ENCODE measurements around the gene KIF2C.
"Not testable (repeated sequence)": the region's sequence is repeated elsewhere in the genome, so short reads cannot be mapped to it uniquely, and the experiment has no call there.

The KIF2C gene

DNA sequence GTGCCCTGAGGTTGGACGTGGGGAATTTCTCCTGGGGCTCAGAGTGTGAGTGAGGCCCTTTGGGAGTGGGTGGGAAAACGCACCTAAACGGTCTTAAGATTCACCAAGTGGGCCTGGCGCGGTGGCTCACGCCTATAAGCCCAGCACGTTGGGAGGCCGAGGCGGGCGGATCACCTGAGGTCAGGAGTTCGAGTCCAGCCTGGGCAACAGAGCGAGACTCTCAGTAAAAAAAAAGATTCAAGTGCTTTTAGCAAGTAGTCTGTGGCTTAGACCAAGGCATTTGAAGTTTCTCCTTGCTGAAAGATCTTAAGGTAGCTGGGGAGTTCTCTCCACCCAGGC is 37.1 kb downstream of the KIF2C start:
- no peak for DNase-seq

DNA sequence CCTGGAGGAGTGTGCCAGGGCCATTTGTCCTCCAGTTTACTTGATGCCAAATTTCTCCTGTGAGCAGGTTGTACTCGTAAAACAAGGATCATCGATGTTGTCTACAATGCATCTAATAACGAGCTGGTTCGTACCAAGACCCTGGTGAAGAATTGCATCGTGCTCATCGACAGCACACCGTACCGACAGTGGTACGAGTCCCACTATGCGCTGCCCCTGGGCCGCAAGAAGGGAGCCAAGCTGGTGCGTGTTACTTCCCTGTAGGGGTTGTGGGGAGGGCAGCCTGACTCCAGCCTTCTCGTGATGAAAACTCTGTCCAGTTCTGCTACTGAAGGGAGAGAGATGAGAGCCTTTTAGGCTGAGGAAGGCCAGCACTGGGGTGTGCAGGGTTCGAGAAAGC is 37.9 kb downstream of the KIF2C start:
- DNase-seq, result no peak

DNA sequence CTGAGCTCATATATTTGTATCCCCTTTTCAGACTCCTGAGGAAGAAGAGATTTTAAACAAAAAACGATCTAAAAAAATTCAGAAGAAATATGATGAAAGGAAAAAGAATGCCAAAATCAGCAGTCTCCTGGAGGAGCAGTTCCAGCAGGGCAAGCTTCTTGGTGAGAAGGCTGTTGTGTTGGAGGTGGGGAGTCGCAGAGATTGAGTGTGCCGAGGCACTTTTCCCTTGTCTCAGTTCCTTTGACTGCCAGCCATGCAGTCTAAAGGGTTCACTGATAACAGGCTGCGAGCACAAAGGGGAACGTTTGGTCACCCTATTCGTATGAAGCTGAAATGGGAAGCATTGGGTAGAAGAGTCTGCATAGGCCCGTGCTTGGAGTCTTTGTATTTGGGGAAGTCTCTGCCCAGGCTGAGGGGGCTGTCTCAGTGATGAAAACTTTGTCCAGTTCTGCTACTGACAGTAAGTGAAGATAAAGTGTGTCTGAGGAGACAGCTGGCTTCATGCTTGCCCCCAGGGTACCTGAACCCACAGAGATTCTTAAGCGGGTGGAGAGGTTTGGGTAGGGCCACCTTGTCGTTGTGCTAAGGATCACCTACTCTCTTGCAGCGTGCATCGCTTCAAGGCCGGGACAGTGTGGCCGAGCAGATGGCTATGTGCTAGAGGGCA is 38.5 kb downstream of the KIF2C start:
- no peak for DNase-seq

DNA sequence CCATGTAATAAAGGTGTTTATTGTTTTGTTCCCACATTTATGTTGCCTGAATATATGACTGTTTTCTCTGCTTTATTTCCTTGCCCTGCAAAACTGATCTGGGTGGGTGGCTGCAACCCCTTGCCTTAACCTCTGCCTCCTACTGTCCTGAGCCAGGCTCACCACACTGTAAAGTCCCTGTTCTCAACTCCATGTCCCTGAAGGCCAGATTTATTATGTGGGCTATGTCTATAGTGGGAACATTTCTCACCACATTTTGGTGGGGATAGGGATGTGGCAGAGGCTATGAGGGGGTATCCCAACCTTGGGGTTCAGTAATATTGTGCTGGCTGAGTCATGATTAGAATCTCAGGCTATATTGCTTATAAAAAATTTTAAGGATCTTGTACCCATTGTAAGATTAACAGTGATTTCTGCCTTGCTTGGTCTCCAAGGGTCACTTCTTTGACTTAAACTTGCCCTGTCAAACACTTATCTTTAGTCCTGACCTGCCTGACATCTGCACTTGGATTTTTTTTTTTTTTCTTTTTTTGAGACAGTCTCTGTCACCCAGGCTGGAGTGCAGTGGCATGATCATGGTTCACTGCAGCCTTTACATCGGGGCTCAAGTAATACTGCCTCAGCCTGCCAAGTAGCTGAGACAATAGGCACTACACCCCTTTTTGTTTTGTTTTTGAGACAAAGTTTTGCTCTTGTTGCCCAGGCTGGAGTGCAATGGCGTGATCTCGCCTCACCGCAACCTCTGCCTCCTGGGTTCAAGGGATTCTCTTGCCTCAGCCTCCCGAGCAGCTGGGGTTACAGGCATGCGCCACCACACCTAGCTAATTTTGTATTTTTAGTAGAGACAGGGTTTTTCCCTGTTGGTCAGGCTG is 39.3 kb downstream of the KIF2C start:
- no peak for DNase-seq

DNA sequence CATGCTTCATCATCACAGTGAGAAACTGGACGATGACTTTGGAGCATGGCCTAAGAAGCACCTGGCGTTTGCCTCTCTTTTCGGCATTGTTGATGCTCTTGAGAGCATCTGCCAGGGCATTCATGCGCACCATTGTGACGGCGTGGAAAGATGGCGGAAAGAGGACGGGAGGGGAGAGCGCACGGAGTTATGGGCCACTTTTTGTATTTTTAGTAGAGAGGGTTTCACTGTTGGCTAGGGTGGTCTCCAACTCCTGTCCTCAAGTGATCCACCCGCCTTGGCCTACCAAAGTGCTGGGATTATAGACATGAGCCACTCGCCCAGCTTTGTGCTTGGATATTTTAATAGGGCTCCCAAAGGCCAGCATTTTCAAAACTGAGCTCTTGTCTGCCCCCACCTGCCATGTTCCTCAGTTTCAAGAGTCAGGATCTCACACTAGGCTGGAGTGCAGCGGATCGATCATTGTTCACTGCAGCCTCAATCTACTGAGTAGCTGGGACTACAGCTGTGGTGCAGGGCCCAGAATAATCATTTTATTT is 41.0 kb downstream of the KIF2C start:
- DNase-seq, result no peak

DNA sequence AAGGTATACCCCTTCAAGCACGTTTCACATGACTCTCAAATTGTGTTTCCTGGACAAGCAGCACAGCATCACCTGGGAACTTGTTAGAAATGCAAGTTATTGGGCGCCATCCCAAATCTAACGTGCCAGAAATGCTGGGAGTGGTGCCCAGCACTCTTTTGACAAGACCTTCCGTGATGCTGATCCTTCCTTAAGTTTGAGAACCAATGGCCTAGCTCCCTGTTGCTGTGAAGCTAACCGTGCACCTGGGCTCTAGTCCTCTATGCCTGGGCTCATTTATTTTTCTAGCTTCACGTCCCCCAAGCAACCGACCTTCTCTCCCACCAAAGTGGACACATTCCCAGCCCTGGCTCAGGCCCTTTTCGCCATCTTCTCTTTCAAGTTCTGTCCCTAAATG is 44.1 kb downstream of the KIF2C start:
- DNase-seq, result no peak

DNA sequence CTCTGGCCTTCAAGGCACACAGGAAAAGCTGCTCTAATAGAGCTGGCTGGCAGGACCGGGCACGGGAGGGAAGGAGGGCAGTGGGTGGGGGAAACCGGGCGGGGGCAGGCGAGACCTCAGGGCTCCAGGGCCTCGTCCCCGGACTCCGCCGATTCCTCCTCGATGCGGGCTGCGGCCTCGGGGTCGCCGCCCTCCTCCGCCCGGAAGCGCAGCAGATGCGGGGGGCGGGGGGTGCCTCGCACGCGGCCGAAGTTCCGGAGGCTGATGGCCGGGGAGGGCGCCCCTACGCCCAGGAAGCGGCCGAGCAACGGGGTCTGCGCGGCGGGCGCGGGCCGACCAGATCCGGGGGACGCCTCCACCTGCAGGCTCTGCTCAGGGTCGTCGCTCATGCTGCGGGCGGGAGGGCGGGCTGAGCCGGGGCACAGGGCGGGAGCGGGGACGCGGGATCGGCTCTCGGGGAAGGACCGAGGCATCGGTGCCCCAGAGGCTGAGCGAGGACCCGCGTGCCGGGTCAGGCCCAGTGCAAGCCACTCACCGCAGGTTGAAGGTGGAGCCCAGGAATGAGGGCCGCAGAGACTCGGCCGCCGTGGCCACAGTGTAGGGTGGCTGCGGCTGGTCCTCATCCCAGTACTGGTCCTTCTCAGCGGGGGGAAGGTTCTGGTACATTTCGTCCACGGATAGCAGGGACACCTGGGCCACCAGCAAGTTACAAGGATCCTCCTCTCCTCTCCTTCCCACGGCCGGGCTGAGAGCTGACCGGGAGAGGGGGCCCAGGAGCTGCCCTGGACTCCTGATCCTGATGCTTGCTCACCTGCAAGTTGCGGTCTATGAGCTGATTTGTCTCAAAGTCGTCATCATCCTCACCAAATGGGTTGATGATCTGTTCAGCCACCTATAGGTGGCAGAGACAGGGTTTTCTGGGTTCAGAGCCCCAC is 44.7 kb downstream of the KIF2C start:
- DNase-seq, result no peak

DNA sequence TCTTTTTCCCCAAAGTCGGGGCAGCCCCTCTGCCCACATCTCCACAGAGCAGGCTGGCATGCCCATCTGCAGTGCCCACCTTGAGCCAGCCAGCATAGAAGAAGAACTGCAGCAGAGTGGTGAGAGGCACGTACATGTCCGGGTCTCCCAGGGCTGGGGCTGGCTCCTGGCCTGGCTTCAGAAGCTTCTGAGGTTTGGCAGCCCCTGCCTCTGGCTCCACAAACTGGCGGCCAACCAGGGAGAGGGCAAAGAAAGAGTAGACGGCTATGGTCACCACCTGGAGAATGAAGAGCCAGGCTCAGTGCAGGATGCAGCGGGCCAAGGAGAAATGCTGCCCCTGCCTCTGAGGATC is 45.4 kb downstream of the KIF2C start:
- no peak for DNase-seq

DNA sequence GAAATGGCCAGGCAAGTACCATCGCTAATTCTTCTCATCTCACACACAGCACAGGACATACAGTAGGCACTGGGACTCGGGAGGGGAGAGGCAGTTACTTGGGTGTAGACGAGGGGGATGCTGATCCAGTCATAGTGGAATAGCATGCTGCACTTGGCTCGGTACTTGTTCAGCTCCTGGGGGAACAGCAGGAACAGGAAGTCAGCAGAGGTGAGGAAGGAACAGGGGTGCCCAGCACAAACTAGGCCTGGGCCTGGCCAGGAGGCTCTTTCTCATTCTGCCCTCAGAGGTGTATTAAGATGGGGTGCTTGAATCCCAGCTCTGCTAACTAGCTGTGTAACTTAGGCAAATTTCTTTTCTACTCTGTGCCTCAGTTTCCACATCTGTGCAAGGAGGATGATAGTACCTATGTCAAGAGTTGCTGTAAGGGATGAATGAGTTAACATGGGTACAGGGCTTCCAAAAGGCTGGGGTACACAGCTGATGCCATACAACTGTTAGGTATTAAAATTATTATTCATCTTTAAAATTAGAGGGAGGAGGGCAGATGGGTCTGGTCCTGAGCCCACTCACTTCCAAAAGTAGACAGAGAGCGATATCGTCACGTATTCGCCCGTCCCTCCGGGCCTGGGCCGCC is 46.0 kb downstream of the KIF2C start:
- DNase-seq, result no peak

DNA sequence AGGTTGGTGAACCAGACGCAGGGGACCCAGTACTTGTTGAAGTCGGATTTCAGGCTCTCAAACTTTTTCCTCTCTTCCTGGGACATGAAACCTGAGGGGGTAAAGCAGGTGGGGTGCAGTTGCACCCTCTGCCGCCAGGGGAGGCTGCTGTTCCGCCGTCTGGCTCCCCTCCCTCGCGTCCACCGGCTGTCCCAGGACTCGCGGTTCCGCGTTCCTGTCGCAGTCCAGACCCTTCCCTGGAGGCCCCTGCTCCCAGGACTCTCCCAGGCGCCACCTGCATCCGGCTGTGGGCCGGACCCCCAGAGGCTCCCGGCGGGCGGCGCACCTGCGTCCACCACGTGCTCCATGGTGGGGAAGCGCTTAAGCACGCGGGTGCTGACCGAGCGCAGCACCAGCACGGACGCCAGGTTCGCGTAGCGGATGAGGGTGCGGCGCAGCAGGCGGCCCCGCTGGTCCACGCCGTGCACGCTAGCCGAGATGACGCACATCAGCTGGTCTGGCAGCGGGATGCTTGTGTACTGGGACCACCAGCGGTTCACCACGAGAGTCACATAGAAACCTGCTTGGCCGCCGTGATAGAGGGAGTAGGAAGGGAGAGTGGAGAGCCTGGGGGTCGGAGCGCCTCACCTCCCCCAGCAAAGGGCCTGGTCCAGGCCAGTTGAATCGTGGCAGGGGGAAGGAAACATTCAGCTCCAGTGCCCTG is 46.7 kb downstream of the KIF2C start:
- DNase-seq, result peak; percentile 45

DNA sequence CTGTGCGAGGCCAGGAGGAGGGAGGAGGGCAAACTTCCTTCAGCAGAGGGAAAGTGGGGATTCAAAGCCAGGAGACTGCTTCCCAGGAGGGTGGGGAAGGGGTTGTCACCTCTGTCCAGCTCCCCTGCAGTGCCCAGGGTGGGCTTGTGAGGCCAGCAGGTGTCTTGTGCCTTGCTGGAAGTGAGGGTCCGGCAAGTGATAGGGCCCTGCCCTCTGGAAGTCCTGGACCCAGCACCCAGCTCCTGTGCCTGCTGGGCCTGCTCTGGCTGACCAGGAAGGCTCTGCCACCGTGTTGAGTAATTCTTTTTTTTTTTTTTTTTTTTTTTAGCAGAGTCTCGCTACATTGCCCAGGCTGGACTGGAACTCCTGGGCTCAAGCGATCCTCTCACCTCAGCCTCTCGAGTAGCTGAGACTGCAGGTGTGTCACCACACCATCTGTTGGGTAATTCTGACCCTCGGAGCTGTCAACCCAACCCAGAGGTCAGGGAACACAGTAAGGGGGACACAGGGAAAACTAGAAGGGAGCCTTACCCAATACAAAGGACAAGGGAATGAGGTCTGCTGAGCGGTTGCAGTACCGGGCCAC is 47.3 kb downstream of the KIF2C start:
- DNase-seq, result no peak

DNA sequence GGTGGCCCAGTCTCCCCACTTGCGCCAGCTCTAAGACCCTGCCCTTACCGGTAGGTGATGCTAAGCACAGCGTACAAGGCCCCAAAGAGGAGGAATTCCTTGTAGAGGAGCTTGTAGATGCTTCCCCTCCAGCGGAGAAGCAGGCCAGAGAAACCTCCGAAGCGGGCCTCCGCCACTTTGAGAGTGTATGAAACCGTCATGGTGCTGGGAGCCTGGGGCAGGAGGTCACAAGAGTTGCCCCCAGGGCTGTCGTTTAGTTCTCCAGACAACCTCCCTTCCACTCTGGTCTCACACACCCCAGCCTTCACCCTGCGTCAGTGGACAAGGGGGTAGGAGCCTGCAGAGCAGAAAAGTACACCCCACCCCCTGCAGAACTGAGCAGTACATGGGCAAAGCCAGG is 47.9 kb downstream of the KIF2C start:
- DNase-seq, result no peak

DNA sequence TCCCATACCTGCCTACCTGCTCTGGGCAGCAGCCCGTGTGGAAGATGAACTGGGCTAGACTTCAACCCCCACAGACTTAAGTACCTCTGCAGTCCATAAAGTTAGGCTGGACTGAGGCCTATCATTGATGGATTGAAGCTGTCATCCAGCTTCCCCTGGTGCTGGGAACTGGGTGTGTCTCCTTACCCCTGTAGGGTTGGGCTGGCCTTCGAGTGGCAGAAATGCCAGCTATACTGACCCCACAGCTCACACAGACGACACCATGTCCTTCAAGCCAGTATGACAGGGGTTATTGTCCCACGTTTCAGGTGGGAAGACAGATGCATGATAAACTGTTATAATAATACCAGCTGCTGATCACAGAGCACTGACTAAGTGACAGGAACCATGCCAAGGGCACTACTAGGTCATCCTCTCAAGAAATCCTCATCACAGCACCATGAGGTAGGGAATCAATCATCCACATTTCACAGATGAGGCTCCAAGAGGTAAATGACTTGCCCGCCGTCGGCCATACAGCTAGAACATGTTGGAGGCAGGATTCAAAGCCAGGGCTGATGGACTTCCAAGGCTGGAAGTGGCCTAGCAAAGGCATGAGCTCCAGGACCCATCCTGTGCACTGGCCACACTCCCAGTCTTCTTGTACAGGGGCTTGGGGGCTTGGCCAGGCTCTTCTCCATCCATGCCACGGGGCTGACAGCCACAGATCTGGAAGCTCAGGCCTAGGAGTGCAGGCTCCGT is 48.7 kb downstream of the KIF2C start, which contains the start of gene BEST4:
Gene BEST4 (minus strand): TSS at position 51 of the 741 bp plus-strand sequence. CDS start 465 bp downstream, outside the sequence.
- no peak for DNase-seq

DNA sequence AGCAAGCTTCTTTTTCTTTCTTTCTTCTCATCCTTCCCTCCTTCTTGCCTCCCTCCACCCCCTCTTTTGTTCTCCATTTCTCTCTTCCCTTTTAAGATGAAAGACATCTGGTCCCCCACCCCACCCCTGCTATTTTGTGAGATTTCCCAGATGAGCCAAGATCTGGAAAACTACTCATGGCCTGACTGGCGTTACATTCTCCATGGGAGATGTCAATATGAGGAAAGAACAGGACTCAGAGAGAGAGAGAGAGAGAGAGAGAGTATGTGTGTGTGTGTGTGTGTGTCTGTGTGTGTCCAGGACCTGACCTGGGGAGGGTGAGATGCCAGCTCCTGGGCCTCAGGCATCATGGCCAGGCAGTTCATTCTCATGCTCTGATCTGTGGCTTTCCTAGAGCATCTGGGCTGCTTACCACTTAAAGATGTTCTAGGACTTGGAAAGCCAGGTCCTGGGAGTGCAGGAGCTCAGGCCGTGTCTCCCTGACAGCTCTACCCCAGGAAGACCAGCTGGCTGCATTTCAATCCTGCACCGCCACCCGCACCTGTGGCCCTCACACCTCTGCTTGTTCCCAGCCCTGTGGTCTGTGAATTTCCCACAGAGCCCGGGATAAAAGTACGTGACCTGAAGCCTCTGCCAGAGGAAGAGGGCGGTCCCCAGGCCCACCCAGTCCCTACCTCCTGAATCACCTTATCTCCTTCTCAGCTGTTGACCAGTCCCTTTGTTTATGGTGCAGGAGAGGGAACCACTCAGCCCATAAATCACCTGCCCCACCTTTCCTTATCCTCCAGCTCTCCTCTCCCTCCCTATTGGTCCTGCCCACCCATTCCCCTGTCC is 51.5 kb downstream of the KIF2C start:
- DNase-seq, result no peak

DNA sequence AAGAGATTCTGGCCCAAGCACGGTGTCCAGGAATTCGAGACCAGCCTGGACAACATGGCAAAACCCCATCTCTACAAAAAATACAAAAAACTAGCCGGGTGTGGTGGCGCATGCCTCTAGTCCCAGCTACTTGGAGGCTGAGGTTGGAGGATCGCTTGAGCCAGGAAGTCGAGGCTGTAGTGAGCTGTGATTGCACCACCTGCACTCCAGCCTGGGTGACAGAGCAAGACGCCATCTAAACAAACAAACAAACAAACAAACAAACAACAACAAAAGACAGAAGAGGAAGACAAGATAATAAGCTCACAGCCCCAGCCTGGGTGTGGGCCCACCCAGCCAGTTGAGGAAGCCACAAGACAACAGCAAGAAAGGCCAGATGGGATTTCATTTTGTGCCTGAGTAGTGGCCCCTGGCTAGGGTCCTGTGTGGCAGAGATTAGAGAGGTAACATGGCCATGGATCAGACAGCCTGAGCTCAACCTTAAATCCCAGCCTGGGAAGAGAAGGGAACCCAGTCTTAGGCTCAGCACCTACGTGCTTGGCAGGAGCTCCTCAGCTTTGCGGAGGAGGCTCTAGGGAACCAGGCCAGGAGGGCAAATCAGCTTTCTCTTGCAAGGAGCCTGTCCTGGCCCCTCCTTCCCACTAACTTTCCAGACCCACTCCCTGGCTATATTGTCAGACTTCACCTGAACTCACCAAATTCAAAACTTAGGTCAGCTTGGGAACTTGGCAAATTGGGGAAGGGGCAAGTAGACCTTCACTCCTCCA is 53.3 kb downstream of the KIF2C start:
- no peak for DNase-seq

DNA sequence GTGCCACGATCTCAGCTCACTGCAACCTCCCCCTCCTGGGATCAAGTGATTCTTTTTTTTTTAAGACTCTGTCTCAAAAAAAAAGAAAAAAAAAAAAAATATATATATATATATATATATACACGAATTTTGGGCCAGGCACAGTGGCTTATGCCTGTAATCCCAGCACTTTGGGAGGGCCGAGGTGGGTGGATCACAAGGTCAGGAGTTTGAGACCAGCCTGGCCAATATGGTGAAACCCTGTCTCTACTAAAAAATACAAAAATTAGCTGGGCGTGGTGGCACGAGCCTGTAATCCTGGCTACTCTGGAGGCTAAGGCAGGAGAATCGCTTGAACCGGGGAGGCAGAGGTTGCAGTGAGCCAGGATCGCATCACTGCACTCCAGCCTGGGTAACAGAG is 58.2 kb downstream of the KIF2C start:
- not testable (repeated sequence) for DNase-seq

DNA sequence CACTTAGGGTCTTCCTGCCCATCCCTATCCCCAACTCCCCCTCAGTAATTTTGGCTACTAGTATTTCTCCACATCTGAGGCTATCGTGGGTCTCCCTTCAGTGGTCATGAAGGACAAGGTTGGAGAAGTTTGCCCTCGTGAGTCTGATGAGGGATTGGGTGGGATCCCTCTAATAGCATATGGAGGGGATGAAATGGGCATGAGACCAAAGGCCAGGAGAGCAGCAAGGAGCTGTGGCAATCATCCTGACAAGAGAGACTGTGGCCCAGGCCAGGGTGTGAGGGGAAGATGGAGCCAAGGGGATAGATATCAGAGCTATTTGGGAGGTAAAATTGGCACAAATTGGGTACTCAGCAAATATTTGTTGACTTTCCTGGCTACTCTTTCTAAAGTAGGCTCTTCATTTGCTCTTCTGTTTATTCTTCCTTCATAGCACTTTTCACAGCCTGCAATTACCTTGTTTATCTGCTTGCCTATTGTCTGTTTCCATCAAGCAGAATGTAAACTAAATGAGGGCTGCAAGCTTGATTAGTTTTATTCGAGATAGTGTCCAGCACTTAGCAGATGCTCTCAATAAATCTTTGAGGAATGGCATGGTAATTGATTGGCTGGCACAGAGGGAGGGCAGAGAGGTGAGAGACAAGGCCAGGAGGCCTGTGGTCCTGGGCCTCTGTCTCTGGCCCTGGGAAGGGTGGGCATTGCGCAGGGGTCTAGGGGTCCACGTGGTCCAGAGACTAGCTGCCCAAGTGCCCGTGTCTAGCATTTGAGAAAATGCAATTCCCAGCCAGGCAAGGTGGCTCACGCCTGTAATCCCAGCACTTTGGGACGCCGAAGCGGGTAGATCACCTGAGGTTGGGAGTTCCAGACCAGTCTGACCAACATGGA is 59.1 kb downstream of the KIF2C start:
- DNase-seq, result peak; percentile 20

All from NCI-H1436 (cell line).